HG03045 (cell line): Measurements from ENCODE around the gene POLE.
"Not testable (repeated sequence)": the region's sequence is repeated elsewhere in the genome, so short reads cannot be mapped to it uniquely, and the experiment has no call there.

Experiments
- ATAC-seq: cut with Tn5 transposase; IDR thresholded peaks from one replicate; pipeline ENCODE4 v1.9.1; 2021; ENCODE audit warnings: mild to moderate bottlenecking, moderate library complexity; ENCODE audit not compliant: unreplicated experiment

POLE gene

GRCh38 chr12:132601171-132601883, 85.8 kb downstream of the POLE start:
- no peak for ATAC-seq

DNA sequence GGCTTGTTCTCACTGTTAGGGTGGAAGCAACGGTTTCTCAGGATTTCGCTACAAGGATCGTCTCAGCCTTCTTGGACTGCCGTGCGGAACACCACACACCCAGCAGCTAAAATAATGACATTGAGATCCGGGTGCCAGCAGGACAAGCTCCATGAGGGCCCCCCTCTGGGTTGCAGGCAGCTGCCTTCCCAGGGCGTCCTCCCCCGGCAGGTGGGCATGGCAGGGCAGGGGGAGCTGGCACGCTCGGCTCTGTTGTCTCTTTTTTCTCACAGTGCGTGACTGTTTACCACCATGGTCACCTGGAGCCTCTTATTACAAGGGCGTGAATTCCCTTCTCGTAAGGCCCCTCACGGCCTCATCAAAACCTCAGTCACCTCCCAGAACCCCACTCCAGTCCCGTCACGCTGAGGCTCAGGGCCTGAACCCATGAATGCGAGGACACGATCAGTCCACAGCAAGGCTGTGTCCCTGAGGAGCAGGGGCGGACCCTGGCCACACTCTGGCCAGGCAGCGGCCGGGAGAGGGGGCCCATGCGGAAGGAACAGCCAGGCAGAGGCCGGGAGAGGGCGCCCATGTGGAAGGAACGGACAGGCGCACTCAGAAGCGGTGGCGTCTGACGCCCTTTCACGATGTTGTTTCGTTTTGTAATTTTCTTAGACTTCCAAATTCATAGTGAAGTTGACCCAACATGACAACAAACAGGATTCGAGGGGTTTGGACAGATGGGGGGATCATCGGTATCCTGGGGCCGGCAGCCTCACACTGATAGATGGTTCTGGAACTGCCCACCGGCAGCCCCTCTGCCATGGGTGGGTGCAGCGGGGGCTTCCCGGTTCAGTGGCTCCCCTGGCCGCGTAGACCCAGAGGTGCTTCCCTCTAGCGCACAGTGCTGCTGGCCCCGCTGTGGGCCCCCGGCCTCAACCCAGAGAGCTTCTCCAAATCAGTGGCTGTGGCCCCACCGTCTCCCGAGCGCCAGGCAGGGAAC, 86.8 kb downstream of the POLE start:
- no peak for ATAC-seq

DNA sequence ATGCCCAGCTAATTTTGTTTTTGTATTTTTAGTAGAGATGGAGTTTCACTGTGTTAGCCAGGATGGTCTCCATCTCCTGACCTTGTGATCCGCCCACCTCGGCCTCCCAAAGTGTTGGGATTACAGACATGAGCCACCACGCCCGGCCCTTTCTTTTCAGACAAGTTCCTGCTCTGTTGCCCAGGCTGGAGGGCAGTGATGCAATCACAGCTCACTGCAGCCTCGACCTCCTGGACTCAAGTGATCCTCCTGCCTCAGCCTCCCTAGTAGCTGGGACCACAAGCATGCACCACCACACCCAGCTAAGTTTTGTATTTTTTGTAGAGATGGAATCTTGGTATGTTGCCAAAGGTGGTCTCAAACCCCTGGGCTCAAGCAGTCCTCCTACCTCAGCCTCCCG, 87.6 kb downstream of the POLE start:
- not testable (repeated sequence) for ATAC-seq

- ATAC-seq = no peak
Measured at GRCh38 chr12:132597333-132598316, 89.5 kb downstream of the POLE start.

DNA sequence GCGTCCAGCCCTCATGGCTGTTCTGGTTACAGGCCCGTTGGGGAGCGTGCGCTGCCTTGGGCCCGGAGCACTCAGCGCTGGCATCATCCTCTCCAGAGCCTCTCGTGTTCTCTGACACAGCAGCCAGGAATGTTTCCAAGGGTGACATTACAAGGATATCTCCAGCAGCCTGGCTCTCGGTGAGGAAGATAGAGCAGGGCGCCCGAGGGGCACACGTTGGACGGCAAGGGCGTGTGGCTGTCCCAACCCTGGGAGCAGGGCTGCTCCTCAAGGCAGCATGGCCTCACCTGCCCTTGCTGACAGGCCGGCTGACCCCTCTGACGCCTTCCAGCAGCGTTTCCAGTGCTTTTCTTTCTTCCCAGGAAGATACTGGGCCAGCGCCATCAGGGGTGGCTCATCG, 91.1 kb downstream of the POLE start:
- no peak for ATAC-seq

DNA sequence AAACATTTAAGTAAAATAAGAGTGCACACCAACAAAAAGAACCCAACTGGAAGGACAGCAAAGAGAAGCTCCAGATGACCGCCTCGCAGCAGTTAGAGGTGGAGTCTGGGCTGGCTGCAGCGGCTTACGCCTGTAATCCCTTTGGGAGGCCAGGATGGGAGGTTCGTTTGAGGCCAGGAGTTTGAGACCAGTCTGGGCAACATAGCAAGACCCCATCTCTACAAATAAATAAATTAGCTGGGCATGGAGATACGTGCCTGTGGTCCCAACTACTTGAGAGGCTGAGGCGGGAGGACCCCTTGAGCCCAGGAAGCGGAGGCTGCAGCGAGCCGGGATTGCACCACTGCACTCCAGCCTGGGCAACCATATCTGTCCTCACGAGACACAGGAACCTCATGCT, 92.0 kb downstream of the POLE start:
- ATAC-seq = no peak

DNA sequence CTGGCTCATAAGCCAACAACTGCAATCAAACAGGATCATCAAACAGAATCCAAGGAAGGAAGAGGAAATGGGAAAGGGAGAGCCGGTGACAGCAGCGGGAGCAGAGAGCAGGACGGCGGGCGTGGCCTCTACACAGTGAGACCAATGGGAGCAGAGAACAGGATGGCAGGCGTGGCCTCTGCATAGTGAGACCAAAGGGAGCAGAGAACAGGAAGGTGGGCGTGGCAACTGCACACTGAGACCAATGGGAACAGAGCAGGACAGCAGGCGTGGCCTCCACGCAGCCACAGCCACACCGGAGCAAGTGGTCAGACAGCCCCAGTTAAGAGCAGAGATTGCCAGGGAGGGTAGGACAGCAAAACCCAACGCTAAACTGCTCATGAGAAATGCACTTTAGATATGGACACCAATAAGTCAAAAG, 93.2 kb downstream of the POLE start:
- no peak for ATAC-seq

- no peak for ATAC-seq
Measured at GRCh38 chr12:132593521-132593920, 93.6 kb downstream of the POLE start.

- no peak for ATAC-seq
Measured at GRCh38 chr12:132593071-132593470, 94.1 kb downstream of the POLE start.

DNA sequence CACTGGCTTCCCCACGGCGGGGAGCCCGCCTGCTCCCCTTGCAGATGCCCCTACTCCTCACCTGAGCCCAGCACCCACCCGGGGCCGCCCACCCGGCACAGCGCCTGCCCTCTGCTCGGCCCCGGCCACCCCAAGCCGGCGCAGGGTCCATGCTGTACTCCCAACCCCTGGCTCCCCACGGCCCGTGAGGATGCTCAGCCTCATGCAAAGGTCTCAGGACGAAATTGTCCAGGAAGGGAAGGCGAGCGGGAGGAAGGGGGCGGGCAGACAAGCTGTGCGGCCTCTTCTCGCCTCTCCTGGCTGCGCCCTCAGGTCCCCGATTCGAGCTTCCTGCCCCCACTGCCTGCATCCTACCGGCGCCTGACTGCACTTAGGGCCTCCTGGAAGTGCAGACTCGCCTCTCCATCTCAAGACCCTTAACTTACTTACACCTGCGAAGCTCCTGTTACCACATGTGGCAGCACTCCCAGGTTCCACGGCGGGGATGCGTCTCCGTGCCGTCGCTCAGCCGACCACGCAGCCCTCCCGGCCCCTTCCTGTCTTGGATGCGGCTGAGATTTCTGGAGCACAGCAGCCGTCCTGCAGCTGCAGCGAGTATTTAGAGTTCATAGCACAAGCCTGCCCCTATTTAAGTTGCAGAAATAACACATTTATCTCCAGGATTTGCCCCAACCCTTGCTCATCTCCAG, 94.7 kb downstream of the POLE start:
- ATAC-seq = no peak

GRCh38 chr12:132591107-132591935, 95.8 kb downstream of the POLE start:
- ATAC-seq = no peak

- ATAC-seq = no peak
Measured at GRCh38 chr12:132588821-132589669, 98.1 kb downstream of the POLE start.

- ATAC-seq = no peak
Measured at GRCh38 chr12:132588319-132588718, 98.8 kb downstream of the POLE start.

DNA sequence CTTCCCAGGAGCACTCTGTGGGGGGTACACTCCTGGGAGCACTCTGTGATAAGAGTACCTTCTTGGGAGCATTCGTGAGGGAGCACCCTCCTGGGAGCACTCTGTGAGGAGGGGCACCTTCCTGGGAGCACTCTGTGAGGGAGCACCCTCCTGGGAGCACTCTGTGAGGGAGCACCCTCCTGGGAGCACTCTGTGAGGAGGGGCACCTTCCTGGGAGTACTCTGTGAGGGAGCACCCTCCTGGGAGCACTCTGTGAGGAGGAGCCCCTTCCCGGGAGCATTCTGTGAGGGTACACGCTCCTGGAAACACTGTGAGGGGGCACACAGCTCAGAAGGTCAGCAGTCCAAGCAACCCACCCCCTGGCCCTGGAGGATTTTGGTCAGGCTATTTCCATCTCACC, 99.4 kb downstream of the POLE start:
- no peak for ATAC-seq

DNA sequence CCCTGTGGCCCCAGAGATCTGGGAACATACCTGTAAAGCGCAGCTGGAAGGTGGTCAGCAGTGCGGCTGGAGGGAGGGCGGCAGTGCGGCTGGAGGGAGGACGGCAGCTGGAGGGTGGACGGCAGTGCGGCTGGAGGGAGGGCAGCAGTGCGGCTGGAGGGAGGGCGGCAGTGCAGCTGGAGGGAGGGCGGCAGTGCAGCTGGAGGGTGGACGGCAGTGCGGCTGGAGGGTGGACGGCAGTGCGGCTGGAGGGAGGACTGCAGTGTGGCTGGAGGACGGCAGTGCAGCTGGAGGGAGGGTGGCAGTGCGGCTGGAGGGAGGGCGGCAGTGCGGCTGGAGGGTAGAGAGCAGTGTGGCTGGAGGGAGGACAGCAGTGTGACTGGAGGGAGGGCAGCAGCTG, 100.2 kb downstream of the POLE start:
- ATAC-seq = no peak

GRCh38 chr12:132585177-132585576, 102.0 kb downstream of the POLE start:
- no peak for ATAC-seq

- no peak for ATAC-seq
Measured at GRCh38 chr12:132584429-132584828, 102.7 kb downstream of the POLE start.

GRCh38 chr12:132583736-132584135, 103.4 kb downstream of the POLE start:
- no peak for ATAC-seq

DNA sequence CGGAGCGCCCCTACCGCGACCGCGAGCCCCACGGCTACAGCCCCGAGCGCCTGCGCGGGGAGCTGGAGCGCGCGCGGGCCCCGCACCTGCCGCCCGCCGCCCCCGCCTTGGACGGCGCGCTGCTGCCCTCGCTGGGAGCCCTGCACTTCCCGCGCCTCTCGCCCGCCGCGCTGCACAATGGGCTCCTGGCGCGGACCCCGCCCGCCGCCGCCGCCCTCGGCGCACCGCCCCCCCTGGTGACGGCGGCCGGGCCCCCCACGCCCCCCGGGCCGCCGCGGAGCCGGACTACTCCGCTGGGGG, 103.8 kb downstream of the POLE start:
- no peak for ATAC-seq
